HL-60/S4 treated with retinoic acid at 250 ng/mL for 4 days and 3 days (cell line): ENCODE results near the gene AP1B1.

Experiments
- in situ Hi-C: fragments of 300-500 bp; cut with MboI; formaldehyde crosslinking; loops from 2 replicates; pipeline ENCODE4 v1.7.0; 2022; ENCODE audit warnings: low sequenced_read_pairs

The AP1B1 gene

GRCh38 chr22:29315286-29316140 is 72.9 kb downstream of the AP1B1 start, which contains the start of gene RASL10A:
Gene RASL10A (minus strand): TSS chr22:29315697. CDS start chr22:29315246, 451 bp downstream.
- in situ Hi-C loops: no loop called here

- in situ Hi-C loops: no loop called here
These were observed 73.7 kb downstream of the AP1B1 start for GRCh38 chr22:29314537-29315285.

- in situ Hi-C loops: no loop called here
These were observed 74.5 kb downstream of the AP1B1 start for GRCh38 chr22:29313576-29314466.

- in situ Hi-C loops: no loop called here
These were observed 75.2 kb downstream of the AP1B1 start for GRCh38 chr22:29313126-29313575.

GRCh38 chr22:29312218-29313125 is 75.9 kb downstream of the AP1B1 start:
- in situ Hi-C loops: no loop called here

- in situ Hi-C loops: no loop called here
These were observed 76.7 kb downstream of the AP1B1 start for GRCh38 chr22:29311464-29312217.

- in situ Hi-C loops: no loop called here
These were observed 77.5 kb downstream of the AP1B1 start for GRCh38 chr22:29310863-29311339.

- in situ Hi-C loops: no loop called here
These were observed 78.1 kb downstream of the AP1B1 start for GRCh38 chr22:29310065-29310862.

- in situ Hi-C loops: no loop called here
These were observed 78.9 kb downstream of the AP1B1 start for GRCh38 chr22:29309332-29310064.

- in situ Hi-C loops: no loop called here
These were observed 79.5 kb downstream of the AP1B1 start for GRCh38 chr22:29308791-29309262.

- in situ Hi-C loops: no loop called here
These were observed 80.1 kb downstream of the AP1B1 start for GRCh38 chr22:29308148-29308790.

- in situ Hi-C loops: no loop called here
These were observed 80.7 kb downstream of the AP1B1 start for GRCh38 chr22:29307596-29308147.

- in situ Hi-C loops: no loop called here
These were observed 81.4 kb downstream of the AP1B1 start for GRCh38 chr22:29306835-29307595.

- in situ Hi-C loops: no loop called here
These were observed 82.1 kb downstream of the AP1B1 start, which contains the start of gene GAS2L1 for GRCh38 chr22:29306175-29306834. Gene GAS2L1 (plus strand): TSS chr22:29306650. CDS start chr22:29308106, 1,456 bp downstream.

GRCh38 chr22:29305836-29306174 is 82.6 kb downstream of the AP1B1 start:
- in situ Hi-C loops: no loop called here
